Left ventricle myocardium inferior (tissue), 1 donor: Measurements from ENCODE around the gene CERT1. TPM values are rescaled to one million over a fixed set of nuclear protein-coding genes. Genes with fewer than 3 reads are reported as not detected.

Experiments
- DNase-seq: peaks from one replicate; pipeline ENCODE4 v3.0.0-alpha.2; 2020
- H3K27ac ChIP-seq: fragments of 200-600 bp; replicated peaks from 2 replicates; pipeline ENCODE4 v1.8.0; 2021
- H3K27me3 ChIP-seq: fragments of 200-600 bp; 2 replicates; pipeline ENCODE4 v1.8.0; 2021; ENCODE audit warnings: low read depth
- H3K36me3 ChIP-seq: fragments of 200-600 bp; 2 replicates; pipeline ENCODE4 v1.8.0; 2021
- H3K4me1 ChIP-seq: fragments of 200-600 bp; 2 replicates; pipeline ENCODE4 v1.8.0; 2021
- H3K4me3 ChIP-seq: fragments of 200-600 bp; 2 replicates; pipeline ENCODE4 v1.8.0; 2021; ENCODE audit warnings: mild to moderate bottlenecking, moderate library complexity
- H3K9me3 ChIP-seq: fragments of 200-600 bp; replicated peaks from 2 replicates; pipeline ENCODE4 v1.8.0; 2021
- intact Hi-C: fragments of 100-400 bp; cut with micrococcal nuclease; formaldehyde crosslinking; loops from one replicate; pipeline ENCODE4 v1.11.0; 2022
- total RNA-seq: library from RNA; stranded (reverse); fragmentation: NEBNext Ultra II Directional; extraction: Animal tissue kit (Norgen Biotek cat#: 25700); gene quantifications from one replicate; pipeline ENCODE4 v1.2.1, GENCODE V29; 2021
- TF ChIP-seq, protein P1 (sequence below): fragments of 200-600 bp; IDR thresholded peaks from 2 replicates; pipeline ENCODE4 v1.8.0; 2021; ENCODE audit warnings: antibody characterized with exemption, mild to moderate bottlenecking, borderline replicate concordance
- donor health status: DM: no; HTN: yes; CAD: no; lungs with severe emphysema.

CERT1 gene
- total RNA-seq, 1 donor from 2014 or later, result 28.8 TPM

DNA sequence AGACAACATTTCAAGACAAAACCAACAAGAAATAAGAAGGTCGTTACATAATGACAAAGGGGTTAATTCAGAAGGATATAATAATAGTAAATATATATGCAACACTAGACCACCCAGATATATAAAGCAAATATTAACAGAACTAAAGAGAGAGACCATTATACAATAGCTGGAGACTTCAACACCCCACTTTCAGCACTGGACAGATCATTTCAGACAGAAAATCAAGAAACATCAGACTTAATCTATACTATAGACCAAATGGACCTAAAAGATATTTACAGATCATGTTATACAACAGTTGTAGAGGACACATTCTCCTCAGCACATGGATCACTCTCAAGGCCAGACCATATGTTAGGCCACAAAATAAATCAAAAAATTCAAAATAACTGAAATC is 26.8 kb downstream of the CERT1 start:
- intact Hi-C loops, result no loop called here
- Histone ChIP-seq H3K9me3 (peaks cover 39% of the 10 kb centered on the region), H3K4me1 (peaks cover 13% of the 10 kb centered on the region), H3K36me3 (peaks cover 1% of the 10 kb centered on the region), H3K27ac (no peak overlapping the region), H3K4me3 (no peak overlapping the region), H3K27me3 (no peaks in the 10 kb centered on the region)
- TF ChIP-seq, protein P1, sequence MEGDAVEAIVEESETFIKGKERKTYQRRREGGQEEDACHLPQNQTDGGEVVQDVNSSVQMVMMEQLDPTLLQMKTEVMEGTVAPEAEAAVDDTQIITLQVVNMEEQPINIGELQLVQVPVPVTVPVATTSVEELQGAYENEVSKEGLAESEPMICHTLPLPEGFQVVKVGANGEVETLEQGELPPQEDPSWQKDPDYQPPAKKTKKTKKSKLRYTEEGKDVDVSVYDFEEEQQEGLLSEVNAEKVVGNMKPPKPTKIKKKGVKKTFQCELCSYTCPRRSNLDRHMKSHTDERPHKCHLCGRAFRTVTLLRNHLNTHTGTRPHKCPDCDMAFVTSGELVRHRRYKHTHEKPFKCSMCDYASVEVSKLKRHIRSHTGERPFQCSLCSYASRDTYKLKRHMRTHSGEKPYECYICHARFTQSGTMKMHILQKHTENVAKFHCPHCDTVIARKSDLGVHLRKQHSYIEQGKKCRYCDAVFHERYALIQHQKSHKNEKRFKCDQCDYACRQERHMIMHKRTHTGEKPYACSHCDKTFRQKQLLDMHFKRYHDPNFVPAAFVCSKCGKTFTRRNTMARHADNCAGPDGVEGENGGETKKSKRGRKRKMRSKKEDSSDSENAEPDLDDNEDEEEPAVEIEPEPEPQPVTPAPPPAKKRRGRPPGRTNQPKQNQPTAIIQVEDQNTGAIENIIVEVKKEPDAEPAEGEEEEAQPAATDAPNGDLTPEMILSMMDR, result no peak
- DNase-seq, result no peak

DNA sequence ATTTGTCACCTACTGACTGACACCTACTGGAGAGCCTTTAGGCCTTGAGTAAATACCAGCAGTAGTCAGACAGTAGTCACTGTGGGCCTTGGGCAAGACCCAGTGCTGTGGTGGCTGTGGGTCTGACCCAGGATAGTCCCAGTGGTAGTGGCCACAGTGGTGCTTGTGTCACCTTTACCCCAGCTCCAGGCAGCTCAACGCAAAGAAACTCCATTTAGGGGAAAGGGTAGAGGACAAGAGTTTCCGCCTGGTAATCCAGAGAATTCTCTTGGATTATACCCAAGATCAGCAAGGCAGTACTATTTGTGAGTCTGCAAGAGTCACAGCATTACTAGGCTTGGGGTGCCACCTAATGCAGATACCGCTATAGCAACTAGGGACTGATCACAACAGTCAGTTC is 28.9 kb downstream of the CERT1 start:
- Histone ChIP-seq H3K4me3 (no peak overlapping the region), H3K4me1 (peaks cover 22% of the 10 kb centered on the region), H3K36me3 (no peaks in the 10 kb centered on the region), H3K27me3 (no peaks in the 10 kb centered on the region), H3K27ac (no peak overlapping the region), H3K9me3 (peaks cover 27% of the 10 kb centered on the region)
- TF ChIP-seq, protein P1, result no peak
- intact Hi-C loops, result no loop called here
- DNase-seq, result no peak

DNA sequence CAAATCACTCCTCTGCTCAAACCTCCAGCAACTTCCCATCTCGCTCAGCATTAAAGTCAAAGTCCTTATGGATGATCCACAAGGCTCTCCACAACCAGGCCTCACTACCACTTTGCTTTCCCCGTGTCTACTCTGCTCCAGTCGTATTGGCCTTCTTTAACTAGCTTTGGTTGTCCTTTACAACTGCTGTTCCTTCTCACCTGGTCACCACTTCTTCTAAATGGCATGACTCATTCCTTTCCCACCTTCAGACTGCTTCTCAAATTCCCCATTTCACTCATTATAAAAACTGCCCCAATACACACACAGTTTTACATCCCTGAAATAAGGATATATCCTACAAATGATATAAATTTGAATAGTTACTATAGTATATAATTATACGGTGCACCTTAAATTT is 30.4 kb downstream of the CERT1 start:
- TF ChIP-seq, protein P1, result no peak

DNA sequence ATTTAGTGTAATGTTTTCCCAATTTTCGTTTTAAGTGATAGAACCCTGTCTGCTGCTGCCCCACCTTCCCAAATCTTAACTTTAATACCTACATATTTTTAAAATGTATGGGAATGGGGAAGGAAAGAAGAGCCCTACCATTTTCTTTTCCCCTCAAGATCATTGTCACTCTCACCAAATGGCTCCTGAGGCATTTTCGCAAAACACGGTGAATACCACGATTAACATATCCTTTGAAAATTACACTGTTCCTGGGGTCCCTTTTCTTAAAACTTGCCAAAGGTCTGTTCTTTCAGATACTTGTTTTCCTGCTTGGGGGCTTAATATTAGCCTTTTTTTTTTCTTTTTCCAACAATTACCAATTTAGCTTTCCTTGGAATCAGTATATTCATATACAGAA is 36.1 kb downstream of the CERT1 start:
- intact Hi-C loops, result no loop called here

More for the DNA sequence above, 30.4 kb downstream of the CERT1 start:
- peaks cover 36% of the 10 kb centered on the region for H3K4me1 ChIP-seq
- H3K4me3 ChIP-seq, result no peak overlapping the region
- DNase-seq, result no peak
- peaks cover 13% of the 10 kb centered on the region for H3K9me3 ChIP-seq
- intact Hi-C loops, result no loop called here
- H3K27me3 ChIP-seq, result no peaks in the 10 kb centered on the region
- no peaks in the 10 kb centered on the region for H3K36me3 ChIP-seq
- no peak overlapping the region for H3K27ac ChIP-seq

DNA sequence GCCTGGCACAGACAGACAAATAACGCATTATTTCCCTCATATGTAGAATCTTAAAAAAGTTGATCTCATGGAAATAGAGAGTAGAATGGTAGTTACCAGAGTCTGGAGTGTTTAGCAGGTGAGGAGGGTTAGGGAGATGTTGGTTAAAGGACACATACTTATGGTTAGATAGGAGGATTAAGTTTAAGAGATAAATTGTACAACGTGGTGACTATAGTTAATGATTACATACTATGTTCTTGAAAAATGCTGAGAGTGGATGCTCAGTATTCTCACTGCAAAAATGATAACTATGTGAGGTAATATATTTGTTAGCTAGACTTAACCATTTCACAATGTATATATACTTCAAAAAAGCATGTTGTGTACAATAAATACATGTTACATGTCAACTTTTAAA is 38.0 kb downstream of the CERT1 start:
- Histone ChIP-seq H3K27ac (no peak overlapping the region), H3K27me3 (no peaks in the 10 kb centered on the region), H3K9me3 (peaks cover 38% of the 10 kb centered on the region), H3K4me3 (no peak overlapping the region), H3K36me3 (peaks cover 6% of the 10 kb centered on the region), H3K4me1 (peaks cover 27% of the 10 kb centered on the region)
- TF ChIP-seq, protein P1, result no peak
- intact Hi-C loops, result no loop called here
- no peak for DNase-seq

More for the DNA sequence above, 36.1 kb downstream of the CERT1 start:
- Histone ChIP-seq H3K27ac (no peak overlapping the region), H3K4me3 (no peak overlapping the region), H3K4me1 (peaks cover 29% of the 10 kb centered on the region), H3K27me3 (no peaks in the 10 kb centered on the region), H3K9me3 (peaks cover 25% of the 10 kb centered on the region), H3K36me3 (peaks cover 4% of the 10 kb centered on the region)
- TF ChIP-seq, protein P1, result no peak
- no peak for DNase-seq
